Transverse colon (tissue), 4 donors: ENCODE results near the gene ZCCHC7. TPM values are rescaled to one million over a fixed set of nuclear protein-coding genes. Genes with fewer than 3 reads are reported as not detected.
"Not testable (repeated sequence)": the region's sequence is repeated elsewhere in the genome, so short reads cannot be mapped to it uniquely, and the experiment has no call there.

ENCODE experiments used
- DNase-seq: peaks from one replicate; pipeline ENCODE4 v3.0.0-alpha.2; 2019
- H3K27ac ChIP-seq, 4 donors: fragments of 200-600 bp; sonication (generic); 2 replicates each; pipeline ENCODE4 v1.5.1; 2016 to 2018; ENCODE audit warnings: inconsistent platforms in 4 of 4
- H3K27me3 ChIP-seq: fragments of 200-600 bp; sonication (generic); 2 replicates; pipeline ENCODE4 v1.5.1; 2017; ENCODE audit warnings: inconsistent platforms
- H3K36me3 ChIP-seq, 4 donors: fragments of 200-600 bp; sonication (generic); 2 replicates each; pipeline ENCODE4 v1.5.1; 2017 to 2019; ENCODE audit warnings: inconsistent platforms in 4 of 4
- H3K4me1 ChIP-seq, 4 donors: fragments of 200-600 bp; sonication (generic); 2 replicates each; pipeline ENCODE4 v1.5.1; 2017 to 2020; ENCODE audit warnings: inconsistent platforms in 4 of 4
- H3K4me3 ChIP-seq, 4 donors: fragments of 200-600 bp; sonication (generic); 1 replicate in 1 of 4; 2 replicates in 3 of 4; pipeline versions ENCODE4 v1.5.1 to v1.6.1; 2017 to 2019; ENCODE audit warnings: inconsistent platforms in 4 of 4
- H3K9me3 ChIP-seq, 2 donors: fragments of 200-600 bp; sonication (generic); 2 replicates each; pipeline ENCODE4 v1.5.1; 2017 to 2019; ENCODE audit warnings: inconsistent platforms in 2 of 2
- EP300 ChIP-seq: sonication (generic); formaldehyde crosslinking; IDR thresholded peaks from one replicate; pipeline ENCODE4 v1.6.1; 2017; ENCODE audit warnings: antibody characterized with exemption, low read depth
- POLR2A ChIP-seq: fragments of 450-650 bp; IDR thresholded peaks from one replicate; pipeline ENCODE4 v1.6.1; 2016; ENCODE audit warnings: antibody characterized with exemption, mild to moderate bottlenecking, moderate library complexity
- POLR2AphosphoS5 ChIP-seq, 3 donors: sonication (generic); formaldehyde crosslinking; IDR thresholded peaks; one replicate each; pipeline ENCODE4 v1.6.1; 2016; ENCODE audit warnings: antibody characterized with exemption in 3 of 3
- WGBS, 2 donors: methylation state at CpG; one replicate each; pipeline ENCODE4 v1.1.5; 2018; ENCODE audit warnings: low coverage in 1 of 2; 5-methylcytosine and 5-hydroxymethylcytosine counted together
- in situ Hi-C, 4 donors: fragments of 200-750 bp; cut with MboI; loops; one replicate each; pipeline versions ENCODE4 v1.15.0 to v1.15.1; 2017; ENCODE audit warnings: low sequenced_read_pairs in 3 of 4, low pct_ligation_motif_present in 1 of 4, low pct_unique_long_range_greater_than_20kb in 1 of 4
- intact Hi-C: fragments of 100-400 bp; cut with DNase I; formaldehyde crosslinking; loops from one replicate; pipeline ENCODE4 v1.15.1; 2023; ENCODE audit warnings: low total_unique reads
- total RNA-seq, 4 donors: library from RNA; depleted of rRNA; stranded (reverse); fragments of >200 nt; gene quantifications; one replicate each; pipeline ENCODE4 v1.1.0, GENCODE V29; 2016
- TF ChIP-seq, protein P1 (sequence below), 5 experiments: fragments of 200-600 bp in 3 of 5; fragments of 450-650 bp in 2 of 5; sonication (generic) in 3 of 5; IDR thresholded peaks; 1 replicate in 2 of 5; 2 replicates in 3 of 5; pipeline ENCODE4 v1.5.1; 2016 to 2017; ENCODE audit warnings: antibody characterized with exemption in 5 of 5, inconsistent platforms in 3 of 5, mild to moderate bottlenecking in 2 of 5, moderate library complexity in 1 of 5

ZCCHC7 gene
- total RNA-seq, 4 donors from 2014 or later, result 13.2 to 43.0 (median 16.5) TPM

DNA sequence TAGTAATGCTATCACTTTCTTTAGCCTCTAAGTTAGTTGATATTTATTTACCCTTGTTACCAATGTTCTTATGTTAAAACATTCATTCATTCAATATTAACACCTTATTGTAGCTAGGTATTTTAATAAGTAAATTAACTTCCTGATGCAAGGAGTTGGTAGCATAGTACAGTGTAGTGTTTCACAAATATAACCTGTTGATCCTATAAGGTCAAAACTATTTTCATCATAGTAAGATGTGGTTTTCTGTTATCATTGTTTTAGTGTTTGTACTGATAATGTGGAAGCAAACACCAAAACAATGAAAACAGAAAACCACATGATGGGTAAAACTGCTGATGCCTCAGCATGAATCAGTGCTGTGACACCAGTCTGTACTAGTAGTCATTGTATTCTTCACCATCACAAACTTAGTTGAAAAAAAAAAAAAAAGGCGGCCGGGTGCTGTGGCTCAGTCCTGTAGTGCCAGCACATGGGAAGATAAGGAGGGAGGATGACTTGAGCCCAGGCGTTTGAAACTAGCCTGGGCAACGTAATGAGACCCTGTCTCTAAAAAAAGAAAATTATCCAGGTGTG is 36.5 kb downstream of the ZCCHC7 start:
- Histone ChIP-seq H3K27ac (no peak overlapping the region), H3K27me3 (no peaks in the 10 kb centered on the region), H3K4me3 (no peak overlapping the region), H3K9me3 (no peaks in the 10 kb centered on the region), H3K36me3 (peaks cover 0 to 11% (median 0%) of the 10 kb centered on the region in 4 donors), H3K4me1 (no peaks in the 10 kb centered on the region)
- in situ Hi-C loops (no loop called here), intact Hi-C loops (no loop called here)
- DNase-seq, result no peak
- TF ChIP-seq EP300, result no peak
- no peak for TF ChIP-seq POLR2A
- TF ChIP-seq, protein P1, sequence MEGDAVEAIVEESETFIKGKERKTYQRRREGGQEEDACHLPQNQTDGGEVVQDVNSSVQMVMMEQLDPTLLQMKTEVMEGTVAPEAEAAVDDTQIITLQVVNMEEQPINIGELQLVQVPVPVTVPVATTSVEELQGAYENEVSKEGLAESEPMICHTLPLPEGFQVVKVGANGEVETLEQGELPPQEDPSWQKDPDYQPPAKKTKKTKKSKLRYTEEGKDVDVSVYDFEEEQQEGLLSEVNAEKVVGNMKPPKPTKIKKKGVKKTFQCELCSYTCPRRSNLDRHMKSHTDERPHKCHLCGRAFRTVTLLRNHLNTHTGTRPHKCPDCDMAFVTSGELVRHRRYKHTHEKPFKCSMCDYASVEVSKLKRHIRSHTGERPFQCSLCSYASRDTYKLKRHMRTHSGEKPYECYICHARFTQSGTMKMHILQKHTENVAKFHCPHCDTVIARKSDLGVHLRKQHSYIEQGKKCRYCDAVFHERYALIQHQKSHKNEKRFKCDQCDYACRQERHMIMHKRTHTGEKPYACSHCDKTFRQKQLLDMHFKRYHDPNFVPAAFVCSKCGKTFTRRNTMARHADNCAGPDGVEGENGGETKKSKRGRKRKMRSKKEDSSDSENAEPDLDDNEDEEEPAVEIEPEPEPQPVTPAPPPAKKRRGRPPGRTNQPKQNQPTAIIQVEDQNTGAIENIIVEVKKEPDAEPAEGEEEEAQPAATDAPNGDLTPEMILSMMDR (IDR thresholded peaks at IDR 0.05), result no peak
- TF ChIP-seq POLR2AphosphoS5 (IDR thresholded peaks at IDR 0.05), result no peak
- 88 to 94% methylated on average over 4 of the region's 4 CpGs for WGBS, 2 donors

DNA sequence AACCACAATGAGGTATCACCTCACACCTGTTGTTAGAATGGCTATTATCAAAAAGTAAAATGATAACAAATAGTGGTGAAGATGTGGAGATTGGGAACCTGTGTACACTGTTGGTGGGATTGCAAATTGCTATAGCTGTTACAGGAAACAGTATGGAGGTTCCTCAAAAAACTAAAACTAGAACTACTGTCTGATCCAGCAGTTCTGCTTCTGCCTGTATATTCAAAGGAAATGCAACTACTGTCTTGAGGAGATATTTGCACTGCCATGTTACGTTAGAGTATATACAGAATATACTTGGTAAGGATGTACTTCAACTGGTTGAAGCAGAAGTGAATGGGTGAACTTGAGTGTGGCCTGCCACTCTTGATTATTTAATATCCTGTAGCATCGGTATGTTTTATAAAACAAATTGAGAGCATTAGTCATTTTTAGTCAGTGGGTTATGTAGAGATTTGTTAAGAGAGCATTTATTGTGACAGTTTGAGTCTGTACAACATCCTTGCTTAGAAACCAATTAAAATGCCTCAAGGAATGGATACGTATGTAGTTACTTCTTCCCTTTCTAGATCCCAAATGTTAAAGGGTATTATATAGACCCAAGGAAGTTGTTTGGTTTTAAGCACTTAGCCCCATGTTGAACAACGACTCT is 37.5 kb downstream of the ZCCHC7 start:
- no peak overlapping the region for H3K4me3 ChIP-seq
- 79 to 88% methylated on average over 4 of the region's 4 CpGs for WGBS, 2 donors
- in situ Hi-C loops (no loop called here), intact Hi-C loops (no loop called here)
- H3K27ac ChIP-seq, result no peak overlapping the region
- DNase-seq, result no peak
- H3K36me3 ChIP-seq, result peaks cover 0 to 11% (median 0%) of the 10 kb centered on the region in 4 donors
- H3K4me1 ChIP-seq, result no peaks in the 10 kb centered on the region
- TF ChIP-seq POLR2A (no peak), POLR2AphosphoS5 (IDR thresholded peaks at IDR 0.05) (no peak), EP300 (no peak)
- TF ChIP-seq, protein P1 (IDR thresholded peaks at IDR 0.05), result no peak
- no peaks in the 10 kb centered on the region for H3K27me3 ChIP-seq
- no peaks in the 10 kb centered on the region for H3K9me3 ChIP-seq

DNA sequence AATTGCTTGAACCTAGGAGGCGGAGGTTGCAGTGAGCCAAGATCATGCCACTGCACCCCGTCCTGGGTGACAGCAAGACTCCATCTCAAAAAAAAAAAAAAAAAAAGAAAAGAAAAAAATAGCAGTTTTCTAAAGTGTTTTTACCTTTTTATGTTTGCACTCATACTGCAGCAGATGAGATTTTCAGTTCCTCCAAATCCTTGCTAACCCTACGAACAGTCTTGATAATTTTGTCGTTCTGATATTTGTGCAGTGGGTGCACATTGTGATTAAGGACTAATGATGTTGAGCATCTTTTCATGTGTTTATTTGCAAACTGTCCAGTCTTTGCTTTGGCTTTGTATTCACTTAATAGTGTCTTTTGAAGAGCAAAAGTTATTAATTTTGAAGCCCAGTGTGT is 42.9 kb downstream of the ZCCHC7 start:
- Histone ChIP-seq H3K27ac (no peak overlapping the region), H3K36me3 (peaks cover 0 to 11% (median 0%) of the 10 kb centered on the region in 4 donors), H3K27me3 (no peaks in the 10 kb centered on the region), H3K9me3 (no peaks in the 10 kb centered on the region), H3K4me3 (no peak overlapping the region), H3K4me1 (no peaks in the 10 kb centered on the region)
- 88 to 97% methylated on average over 4 of the region's 4 CpGs for WGBS, 2 donors
- no peak for DNase-seq
- intact Hi-C loops, result no loop called here
- TF ChIP-seq, protein P1 (IDR thresholded peaks at IDR 0.05), result no peak
- TF ChIP-seq POLR2A, result no peak
- no peak for TF ChIP-seq EP300
- no peak for TF ChIP-seq POLR2AphosphoS5 (IDR thresholded peaks at IDR 0.05)
- in situ Hi-C loops, result no loop called here

DNA sequence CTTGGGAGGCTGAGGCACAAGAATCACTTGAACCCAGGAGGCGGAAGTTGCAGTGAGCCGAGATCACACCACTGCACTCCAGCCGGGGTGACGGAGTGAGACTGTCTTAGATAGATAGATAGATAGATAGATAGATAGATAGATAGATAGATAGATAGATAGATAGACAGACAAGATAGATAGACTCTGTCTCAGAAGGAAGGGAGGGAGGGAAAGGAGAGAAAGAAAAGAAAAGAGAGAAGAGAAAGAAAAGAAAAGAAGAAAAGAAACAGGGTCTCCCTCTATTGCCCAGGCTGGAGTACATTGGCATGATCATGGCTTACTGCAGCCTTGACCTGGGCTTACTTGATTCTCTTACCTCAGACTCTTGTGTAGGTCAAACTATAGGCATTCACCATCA is 44.0 kb downstream of the ZCCHC7 start:
- DNase-seq, H3K27ac ChIP-seq, H3K4me1 ChIP-seq, in situ Hi-C loops, H3K27me3 ChIP-seq, intact Hi-C loops, H3K4me3 ChIP-seq, H3K9me3 ChIP-seq: not testable (repeated sequence)
- H3K36me3 ChIP-seq, result peaks cover 0 to 11% (median 0%) of the 10 kb centered on the region in 4 donors
- WGBS, 2 donors, result 97% methylated on average over 4 of the region's 4 CpGs; no CpG with 5 or more reads in 1 of the 2 donors

DNA sequence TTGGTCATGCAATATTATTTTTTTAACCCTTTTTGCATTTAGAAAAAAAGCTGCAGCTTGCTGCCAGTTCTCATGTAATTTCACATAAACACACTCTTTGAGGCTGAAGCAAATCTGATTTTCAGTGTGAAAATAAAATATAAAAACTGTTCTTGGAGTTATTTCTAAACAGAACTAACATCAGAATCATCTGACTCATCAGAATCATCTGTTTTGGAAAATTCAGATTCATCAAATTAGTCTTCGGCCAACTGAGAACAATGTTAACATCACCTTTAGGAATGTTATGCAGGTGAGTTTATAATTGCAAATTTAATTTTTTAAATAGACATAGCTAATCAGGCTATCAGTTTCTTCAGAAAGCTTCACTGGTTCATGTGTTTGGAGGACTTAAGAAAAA is 45.3 kb downstream of the ZCCHC7 start:
- intact Hi-C loops (no loop called here), in situ Hi-C loops (no loop called here)

More for the DNA sequence above, 45.3 kb downstream of the ZCCHC7 start:
- TF ChIP-seq POLR2AphosphoS5 (IDR thresholded peaks at IDR 0.05) (no peak), POLR2A (no peak), EP300 (no peak)
- TF ChIP-seq, protein P1 (IDR thresholded peaks at IDR 0.05), result no peak
- no peaks in the 10 kb centered on the region for H3K27me3 ChIP-seq
- peaks cover 0 to 6% (median 0%) of the 10 kb centered on the region in 4 donors for H3K36me3 ChIP-seq
- 93 to 96% methylated on average over 1 of the region's 1 CpG for WGBS, 2 donors
- no peaks in the 10 kb centered on the region for H3K9me3 ChIP-seq
- H3K4me3 ChIP-seq, result no peak overlapping the region
- DNase-seq, result no peak
- no peak overlapping the region for H3K27ac ChIP-seq
- no peaks in the 10 kb centered on the region for H3K4me1 ChIP-seq
